ENCODE measurements around the gene SYPL2.

GRCh38 chr1:109485001-109485400 lies 18.7 kb downstream of the SYPL2 start:
- TF ChIP-seq, protein P1, sequence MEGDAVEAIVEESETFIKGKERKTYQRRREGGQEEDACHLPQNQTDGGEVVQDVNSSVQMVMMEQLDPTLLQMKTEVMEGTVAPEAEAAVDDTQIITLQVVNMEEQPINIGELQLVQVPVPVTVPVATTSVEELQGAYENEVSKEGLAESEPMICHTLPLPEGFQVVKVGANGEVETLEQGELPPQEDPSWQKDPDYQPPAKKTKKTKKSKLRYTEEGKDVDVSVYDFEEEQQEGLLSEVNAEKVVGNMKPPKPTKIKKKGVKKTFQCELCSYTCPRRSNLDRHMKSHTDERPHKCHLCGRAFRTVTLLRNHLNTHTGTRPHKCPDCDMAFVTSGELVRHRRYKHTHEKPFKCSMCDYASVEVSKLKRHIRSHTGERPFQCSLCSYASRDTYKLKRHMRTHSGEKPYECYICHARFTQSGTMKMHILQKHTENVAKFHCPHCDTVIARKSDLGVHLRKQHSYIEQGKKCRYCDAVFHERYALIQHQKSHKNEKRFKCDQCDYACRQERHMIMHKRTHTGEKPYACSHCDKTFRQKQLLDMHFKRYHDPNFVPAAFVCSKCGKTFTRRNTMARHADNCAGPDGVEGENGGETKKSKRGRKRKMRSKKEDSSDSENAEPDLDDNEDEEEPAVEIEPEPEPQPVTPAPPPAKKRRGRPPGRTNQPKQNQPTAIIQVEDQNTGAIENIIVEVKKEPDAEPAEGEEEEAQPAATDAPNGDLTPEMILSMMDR (IDR thresholded peaks at IDR 0.05) = no peak
- no peak for TF ChIP-seq POLR2A (IDR thresholded peaks at IDR 0.05)

All from lower leg skin (tissue), 3 donors.